Gastroesophageal sphincter (tissue), 3 donors: ENCODE measurements around the gene RSU1.

Source experiments
- EP300 ChIP-seq: sonication (generic); formaldehyde crosslinking; IDR thresholded peaks from one replicate; pipeline ENCODE4 v1.6.1; 2017; ENCODE audit warnings: antibody characterized with exemption, mild to moderate bottlenecking
- TF ChIP-seq, protein P1 (sequence below), 4 experiments: fragments of 200-600 bp in 2 of 4; fragments of 450-650 bp in 2 of 4; sonication (generic) in 1 of 4; IDR thresholded peaks; one replicate each; pipeline ENCODE4 v1.5.1; 2017 to 2019; ENCODE audit warnings: antibody characterized with exemption in 4 of 4, mild to moderate bottlenecking in 2 of 4, moderate library complexity in 2 of 4

DNA sequence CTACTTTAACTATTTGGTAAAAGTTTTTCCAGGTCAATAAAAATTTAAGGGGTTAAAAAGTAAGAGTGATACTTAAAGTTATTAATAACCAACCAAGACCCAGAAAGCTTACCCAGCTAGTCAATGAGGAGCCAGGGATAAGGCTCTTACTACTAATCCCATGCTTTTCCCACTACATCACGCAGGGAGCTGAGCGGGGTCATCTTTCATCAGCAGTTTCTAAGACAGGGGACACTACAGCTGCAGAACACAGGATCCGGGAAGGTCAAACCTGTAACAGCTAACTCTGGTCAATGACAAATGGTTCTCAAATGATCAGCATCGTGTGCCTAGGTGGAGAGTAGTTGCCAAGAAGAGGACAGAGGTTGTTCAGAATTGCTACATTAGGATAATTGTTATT is 65.1 kb downstream of the RSU1 start:
- TF ChIP-seq, protein P1, sequence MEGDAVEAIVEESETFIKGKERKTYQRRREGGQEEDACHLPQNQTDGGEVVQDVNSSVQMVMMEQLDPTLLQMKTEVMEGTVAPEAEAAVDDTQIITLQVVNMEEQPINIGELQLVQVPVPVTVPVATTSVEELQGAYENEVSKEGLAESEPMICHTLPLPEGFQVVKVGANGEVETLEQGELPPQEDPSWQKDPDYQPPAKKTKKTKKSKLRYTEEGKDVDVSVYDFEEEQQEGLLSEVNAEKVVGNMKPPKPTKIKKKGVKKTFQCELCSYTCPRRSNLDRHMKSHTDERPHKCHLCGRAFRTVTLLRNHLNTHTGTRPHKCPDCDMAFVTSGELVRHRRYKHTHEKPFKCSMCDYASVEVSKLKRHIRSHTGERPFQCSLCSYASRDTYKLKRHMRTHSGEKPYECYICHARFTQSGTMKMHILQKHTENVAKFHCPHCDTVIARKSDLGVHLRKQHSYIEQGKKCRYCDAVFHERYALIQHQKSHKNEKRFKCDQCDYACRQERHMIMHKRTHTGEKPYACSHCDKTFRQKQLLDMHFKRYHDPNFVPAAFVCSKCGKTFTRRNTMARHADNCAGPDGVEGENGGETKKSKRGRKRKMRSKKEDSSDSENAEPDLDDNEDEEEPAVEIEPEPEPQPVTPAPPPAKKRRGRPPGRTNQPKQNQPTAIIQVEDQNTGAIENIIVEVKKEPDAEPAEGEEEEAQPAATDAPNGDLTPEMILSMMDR (IDR thresholded peaks at IDR 0.05), result no peak
- no peak for TF ChIP-seq EP300
